HCT116 (cell line): ENCODE data around the gene HUNK.

Experiments used
- CEBPB ChIP-seq: IDR thresholded peaks from 2 replicates; pipeline ENCODE4 v1.6.1; 2012; ENCODE audit warnings: low read depth
- EGR1 ChIP-seq: IDR thresholded peaks from 2 replicates; pipeline ENCODE4 v1.6.1; 2012; ENCODE audit warnings: low read depth
- JUND ChIP-seq: IDR thresholded peaks from 2 replicates; pipeline ENCODE4 v1.6.1; 2012
- POLR2A ChIP-seq: IDR thresholded peaks from 2 replicates; pipeline ENCODE4 v1.7.0; 2011; ENCODE audit warnings: borderline replicate concordance; ENCODE audit not compliant: insufficient read depth, insufficient read length; ENCODE audit errors: extremely low read depth
- POLR2AphosphoS5 ChIP-seq: IDR thresholded peaks from 2 replicates; pipeline ENCODE4 v1.6.1; 2011; ENCODE audit warnings: mild to moderate bottlenecking, low read depth, low read length, moderate library complexity
- RAD21 ChIP-seq: IDR thresholded peaks from 2 replicates; pipeline ENCODE4 v1.6.1; 2012; ENCODE audit warnings: low read depth, mild to moderate bottlenecking
- SIN3A ChIP-seq: IDR thresholded peaks from 2 replicates; pipeline ENCODE4 v1.6.1; 2012; ENCODE audit warnings: low read depth
- YY1 ChIP-seq: IDR thresholded peaks from 2 replicates; pipeline ENCODE4 v1.6.1; 2011; ENCODE audit warnings: low read length, low read depth, moderate library complexity, mild to moderate bottlenecking; ENCODE audit not compliant: insufficient replicate concordance; ENCODE audit errors: extremely low read depth
- TF ChIP-seq, protein P1 (sequence below), 3 experiments: fragments of 200-600 bp in 1 of 3; sonication (generic) in 1 of 3; IDR thresholded peaks in 2 of 3; conservative IDR thresholded peaks in 1 of 3; 2 replicates each; pipeline ENCODE4 v1.5.1; 2012 to 2017; ENCODE audit warnings: low read depth in 2 of 3, low read length in 2 of 3, antibody characterized with exemption in 1 of 3, borderline replicate concordance in 1 of 3, control low read depth in 1 of 3, mild to moderate bottlenecking in 1 of 3, mixed read lengths in 1 of 3, mixed run types in 1 of 3, moderate library complexity in 1 of 3; ENCODE audit not compliant: insufficient read depth in 1 of 3
- TF ChIP-seq, protein P2 (sequence below): IDR thresholded peaks from 2 replicates; pipeline ENCODE4 v1.6.1; 2012
- TF ChIP-seq, protein P3 (sequence below): IDR thresholded peaks from 2 replicates; pipeline ENCODE4 v1.6.1; 2012

DNA sequence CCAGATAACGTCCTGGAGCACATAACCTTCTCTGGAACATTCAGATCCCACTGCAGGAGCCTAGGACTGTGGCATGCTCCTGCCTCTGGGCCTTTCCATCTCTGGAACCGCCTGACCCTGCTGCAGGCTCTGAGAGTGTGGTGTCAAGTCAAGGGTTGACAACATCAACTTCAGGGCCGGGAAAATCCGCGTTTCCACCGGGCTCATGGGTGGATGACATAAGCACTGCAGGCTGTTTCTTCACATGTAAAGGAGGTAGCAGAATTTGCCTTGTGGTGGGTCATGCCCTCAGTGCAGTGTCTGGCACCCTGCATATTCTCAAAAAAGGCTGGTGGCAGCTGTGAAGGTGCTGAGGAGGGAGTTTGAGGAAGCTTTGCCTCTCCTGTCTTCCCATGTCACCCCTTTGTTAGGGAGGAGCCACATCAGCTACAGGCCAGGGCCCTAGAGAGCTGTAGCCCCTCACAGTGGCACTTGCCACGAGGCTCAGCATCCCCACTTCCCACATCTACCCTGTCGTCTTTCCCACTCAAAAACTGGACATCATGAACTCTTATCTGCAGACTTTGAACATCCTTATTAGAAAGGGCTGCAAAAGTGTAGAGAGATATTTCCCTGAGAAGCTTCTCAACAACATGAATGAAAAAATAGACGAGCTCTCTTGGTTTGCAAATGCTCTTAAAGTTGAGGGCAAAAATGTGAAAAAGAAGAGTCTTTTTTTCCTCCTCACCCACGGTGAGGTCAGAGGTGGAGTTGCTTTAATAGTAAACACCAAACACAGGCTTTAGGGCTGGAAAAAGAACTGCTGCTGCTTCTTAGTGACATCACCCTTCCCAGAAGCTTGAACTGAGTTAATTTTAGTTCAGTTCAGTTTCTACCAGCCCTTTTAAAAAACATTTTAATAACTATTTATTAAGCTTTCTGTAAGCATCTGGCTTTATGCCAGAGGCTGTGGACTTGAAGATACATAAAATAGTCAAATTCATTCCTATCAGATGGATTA lies 121.3 kb downstream of the HUNK start:
- TF ChIP-seq, protein P1, sequence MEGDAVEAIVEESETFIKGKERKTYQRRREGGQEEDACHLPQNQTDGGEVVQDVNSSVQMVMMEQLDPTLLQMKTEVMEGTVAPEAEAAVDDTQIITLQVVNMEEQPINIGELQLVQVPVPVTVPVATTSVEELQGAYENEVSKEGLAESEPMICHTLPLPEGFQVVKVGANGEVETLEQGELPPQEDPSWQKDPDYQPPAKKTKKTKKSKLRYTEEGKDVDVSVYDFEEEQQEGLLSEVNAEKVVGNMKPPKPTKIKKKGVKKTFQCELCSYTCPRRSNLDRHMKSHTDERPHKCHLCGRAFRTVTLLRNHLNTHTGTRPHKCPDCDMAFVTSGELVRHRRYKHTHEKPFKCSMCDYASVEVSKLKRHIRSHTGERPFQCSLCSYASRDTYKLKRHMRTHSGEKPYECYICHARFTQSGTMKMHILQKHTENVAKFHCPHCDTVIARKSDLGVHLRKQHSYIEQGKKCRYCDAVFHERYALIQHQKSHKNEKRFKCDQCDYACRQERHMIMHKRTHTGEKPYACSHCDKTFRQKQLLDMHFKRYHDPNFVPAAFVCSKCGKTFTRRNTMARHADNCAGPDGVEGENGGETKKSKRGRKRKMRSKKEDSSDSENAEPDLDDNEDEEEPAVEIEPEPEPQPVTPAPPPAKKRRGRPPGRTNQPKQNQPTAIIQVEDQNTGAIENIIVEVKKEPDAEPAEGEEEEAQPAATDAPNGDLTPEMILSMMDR (IDR thresholded peaks at IDR 0.05 in 2 of 3, conservative IDR thresholded peaks at IDR 0.05 in 1 of 3; ENCODE audit: borderline replicate concordance in 1 of 3, insufficient read depth in 1 of 3, low read depth in 2 of 3, low read length in 2 of 3), result no peak
- TF ChIP-seq POLR2A (no peak), RAD21 (no peak), POLR2AphosphoS5 (no peak), SIN3A (no peak), JUND (no peak), YY1 (no peak), EGR1 (no peak), CEBPB (no peak)
- TF ChIP-seq, protein P2, sequence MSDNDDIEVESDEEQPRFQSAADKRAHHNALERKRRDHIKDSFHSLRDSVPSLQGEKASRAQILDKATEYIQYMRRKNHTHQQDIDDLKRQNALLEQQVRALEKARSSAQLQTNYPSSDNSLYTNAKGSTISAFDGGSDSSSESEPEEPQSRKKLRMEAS, result no peak
- TF ChIP-seq, protein P3, sequence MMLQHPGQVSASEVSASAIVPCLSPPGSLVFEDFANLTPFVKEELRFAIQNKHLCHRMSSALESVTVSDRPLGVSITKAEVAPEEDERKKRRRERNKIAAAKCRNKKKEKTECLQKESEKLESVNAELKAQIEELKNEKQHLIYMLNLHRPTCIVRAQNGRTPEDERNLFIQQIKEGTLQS, result no peak
